Measurements from ENCODE around the gene LAMB3.

LAMB3 gene

GRCh38 chr1:209659909-209660308 lies 7.7 kb upstream of the LAMB3 start:
- no peak for DNase-seq

- no peak for DNase-seq
Observed at GRCh38 chr1:209657918-209658317, 5.7 kb upstream of the LAMB3 start.

- no peak for DNase-seq
Observed at GRCh38 chr1:209657140-209657879, 5.1 kb upstream of the LAMB3 start.

- DNase-seq = no peak
Observed at GRCh38 chr1:209655411-209656231, 3.4 kb upstream of the LAMB3 start.

GRCh38 chr1:209653915-209654351 lies 1.7 kb upstream of the LAMB3 start:
- DNase-seq = no peak

GRCh38 chr1:209652873-209653401 lies 712 bp upstream of the LAMB3 start:
- peak; percentile 20 for DNase-seq

- DNase-seq = peak; percentile 20
Observed at GRCh38 chr1:209651138-209651587, 1.1 kb downstream of the LAMB3 start.

GRCh38 chr1:209650454-209650853 lies 1.8 kb downstream of the LAMB3 start:
- no peak for DNase-seq

- no peak for DNase-seq
Observed at GRCh38 chr1:209648931-209649776, 3.1 kb downstream of the LAMB3 start.

- DNase-seq = no peak
Observed at GRCh38 chr1:209648346-209648745, 3.9 kb downstream of the LAMB3 start.

- DNase-seq = no peak
Observed at GRCh38 chr1:209647156-209647555, 5.1 kb downstream of the LAMB3 start.

- DNase-seq = no peak
Observed at GRCh38 chr1:209646558-209646957, 5.7 kb downstream of the LAMB3 start.

GRCh38 chr1:209645574-209646452 lies 6.4 kb downstream of the LAMB3 start:
- DNase-seq = no peak

- no peak for DNase-seq
Observed at GRCh38 chr1:209643285-209644020, 8.8 kb downstream of the LAMB3 start.

- DNase-seq = no peak
Observed at GRCh38 chr1:209642816-209643215, 9.4 kb downstream of the LAMB3 start.

- DNase-seq = no peak
Observed at GRCh38 chr1:209641832-209642172, 10.4 kb downstream of the LAMB3 start.

GRCh38 chr1:209635850-209636249 lies 16.4 kb downstream of the LAMB3 start:
- no peak for DNase-seq

- DNase-seq = no peak
Observed at GRCh38 chr1:209634005-209634737, 18.1 kb downstream of the LAMB3 start.

- DNase-seq = no peak
Observed at GRCh38 chr1:209633335-209633997, 18.8 kb downstream of the LAMB3 start.
